ENCODE data around the gene CTAGE6.
"Not testable (repeated sequence)": the region's sequence is repeated elsewhere in the genome, so short reads cannot be mapped to it uniquely, and the experiment has no call there.

DNA sequence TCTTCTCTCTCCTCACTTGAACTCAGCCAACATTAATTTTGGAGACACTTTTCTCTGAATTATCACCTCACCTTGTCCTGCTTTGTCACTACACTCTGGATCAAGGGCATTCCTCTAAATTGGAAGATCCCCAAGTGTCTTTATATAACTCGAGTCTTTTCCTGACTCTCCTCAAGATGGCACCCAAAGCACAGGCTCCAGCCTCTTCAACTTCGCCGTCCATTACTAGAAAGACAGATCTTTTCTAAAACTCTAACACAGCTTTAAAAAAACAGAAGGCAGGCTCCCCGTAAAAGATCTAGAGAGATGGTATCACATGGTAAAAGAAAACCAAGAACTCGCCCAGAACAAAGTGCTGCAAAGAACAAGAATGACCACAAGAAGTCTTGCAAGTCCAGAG lies 8.2 kb upstream of the CTAGE6 start:
- TF ChIP-seq, protein P1, sequence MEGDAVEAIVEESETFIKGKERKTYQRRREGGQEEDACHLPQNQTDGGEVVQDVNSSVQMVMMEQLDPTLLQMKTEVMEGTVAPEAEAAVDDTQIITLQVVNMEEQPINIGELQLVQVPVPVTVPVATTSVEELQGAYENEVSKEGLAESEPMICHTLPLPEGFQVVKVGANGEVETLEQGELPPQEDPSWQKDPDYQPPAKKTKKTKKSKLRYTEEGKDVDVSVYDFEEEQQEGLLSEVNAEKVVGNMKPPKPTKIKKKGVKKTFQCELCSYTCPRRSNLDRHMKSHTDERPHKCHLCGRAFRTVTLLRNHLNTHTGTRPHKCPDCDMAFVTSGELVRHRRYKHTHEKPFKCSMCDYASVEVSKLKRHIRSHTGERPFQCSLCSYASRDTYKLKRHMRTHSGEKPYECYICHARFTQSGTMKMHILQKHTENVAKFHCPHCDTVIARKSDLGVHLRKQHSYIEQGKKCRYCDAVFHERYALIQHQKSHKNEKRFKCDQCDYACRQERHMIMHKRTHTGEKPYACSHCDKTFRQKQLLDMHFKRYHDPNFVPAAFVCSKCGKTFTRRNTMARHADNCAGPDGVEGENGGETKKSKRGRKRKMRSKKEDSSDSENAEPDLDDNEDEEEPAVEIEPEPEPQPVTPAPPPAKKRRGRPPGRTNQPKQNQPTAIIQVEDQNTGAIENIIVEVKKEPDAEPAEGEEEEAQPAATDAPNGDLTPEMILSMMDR (IDR thresholded peaks at IDR 0.05; ENCODE audit: insufficient read depth, low read length) = not testable (repeated sequence)
- TF ChIP-seq POLR2AphosphoS5 (IDR thresholded peaks at IDR 0.05; ENCODE audit: low read depth); GABPA (IDR thresholded peaks at IDR 0.05; ENCODE audit: low read depth); SPI1 (IDR thresholded peaks at IDR 0.05; ENCODE audit: borderline replicate concordance, low read depth): not testable (repeated sequence)
- TF ChIP-seq, protein P2, sequence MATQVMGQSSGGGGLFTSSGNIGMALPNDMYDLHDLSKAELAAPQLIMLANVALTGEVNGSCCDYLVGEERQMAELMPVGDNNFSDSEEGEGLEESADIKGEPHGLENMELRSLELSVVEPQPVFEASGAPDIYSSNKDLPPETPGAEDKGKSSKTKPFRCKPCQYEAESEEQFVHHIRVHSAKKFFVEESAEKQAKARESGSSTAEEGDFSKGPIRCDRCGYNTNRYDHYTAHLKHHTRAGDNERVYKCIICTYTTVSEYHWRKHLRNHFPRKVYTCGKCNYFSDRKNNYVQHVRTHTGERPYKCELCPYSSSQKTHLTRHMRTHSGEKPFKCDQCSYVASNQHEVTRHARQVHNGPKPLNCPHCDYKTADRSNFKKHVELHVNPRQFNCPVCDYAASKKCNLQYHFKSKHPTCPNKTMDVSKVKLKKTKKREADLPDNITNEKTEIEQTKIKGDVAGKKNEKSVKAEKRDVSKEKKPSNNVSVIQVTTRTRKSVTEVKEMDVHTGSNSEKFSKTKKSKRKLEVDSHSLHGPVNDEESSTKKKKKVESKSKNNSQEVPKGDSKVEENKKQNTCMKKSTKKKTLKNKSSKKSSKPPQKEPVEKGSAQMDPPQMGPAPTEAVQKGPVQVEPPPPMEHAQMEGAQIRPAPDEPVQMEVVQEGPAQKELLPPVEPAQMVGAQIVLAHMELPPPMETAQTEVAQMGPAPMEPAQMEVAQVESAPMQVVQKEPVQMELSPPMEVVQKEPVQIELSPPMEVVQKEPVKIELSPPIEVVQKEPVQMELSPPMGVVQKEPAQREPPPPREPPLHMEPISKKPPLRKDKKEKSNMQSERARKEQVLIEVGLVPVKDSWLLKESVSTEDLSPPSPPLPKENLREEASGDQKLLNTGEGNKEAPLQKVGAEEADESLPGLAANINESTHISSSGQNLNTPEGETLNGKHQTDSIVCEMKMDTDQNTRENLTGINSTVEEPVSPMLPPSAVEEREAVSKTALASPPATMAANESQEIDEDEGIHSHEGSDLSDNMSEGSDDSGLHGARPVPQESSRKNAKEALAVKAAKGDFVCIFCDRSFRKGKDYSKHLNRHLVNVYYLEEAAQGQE (IDR thresholded peaks at IDR 0.05; ENCODE audit: insufficient replicate concordance, low read depth) = not testable (repeated sequence)

Measured in HL-60 (cell line).